CD4-positive, alpha-beta T cell treated with Interleukin-15 for 1 hour (primary cell): Measurements from ENCODE around the gene FRY.

Experiments used
- DNase-seq: peaks from one replicate; pipeline ENCODE4 v3.0.0-alpha.2; 2020

FRY gene

GRCh38 chr13:32228330-32229041 lies 196.9 kb downstream of the FRY start:
- no peak for DNase-seq

GRCh38 chr13:32229443-32229842 lies 197.9 kb downstream of the FRY start:
- no peak for DNase-seq

GRCh38 chr13:32232263-32232662 lies 200.7 kb downstream of the FRY start:
- DNase-seq = no peak

- DNase-seq = no peak
Measured at GRCh38 chr13:32233062-32233461, 201.5 kb downstream of the FRY start.

GRCh38 chr13:32234914-32235313 lies 203.3 kb downstream of the FRY start:
- no peak for DNase-seq

GRCh38 chr13:32237681-32238080 lies 206.1 kb downstream of the FRY start:
- no peak for DNase-seq

- no peak for DNase-seq
Measured at GRCh38 chr13:32243695-32244094, 212.1 kb downstream of the FRY start.

GRCh38 chr13:32245555-32245954 lies 214.0 kb downstream of the FRY start:
- no peak for DNase-seq

- no peak for DNase-seq
Measured at GRCh38 chr13:32246468-32246867, 214.9 kb downstream of the FRY start.

GRCh38 chr13:32247887-32248286 lies 216.3 kb downstream of the FRY start:
- no peak for DNase-seq

GRCh38 chr13:32248801-32249200 lies 217.2 kb downstream of the FRY start:
- no peak for DNase-seq

GRCh38 chr13:32252812-32253438 lies 221.4 kb downstream of the FRY start:
- no peak for DNase-seq

GRCh38 chr13:32253911-32254399 lies 222.4 kb downstream of the FRY start:
- DNase-seq = no peak

GRCh38 chr13:32254416-32254815 lies 222.8 kb downstream of the FRY start:
- DNase-seq = no peak

- no peak for DNase-seq
Measured at GRCh38 chr13:32254916-32255723, 223.5 kb downstream of the FRY start.

- DNase-seq = no peak
Measured at GRCh38 chr13:32255724-32256109, 224.1 kb downstream of the FRY start.

GRCh38 chr13:32256243-32256642 lies 224.7 kb downstream of the FRY start:
- DNase-seq = no peak

GRCh38 chr13:32257649-32258048 lies 226.1 kb downstream of the FRY start:
- no peak for DNase-seq

- no peak for DNase-seq
Measured at GRCh38 chr13:32259116-32259515, 227.5 kb downstream of the FRY start.

GRCh38 chr13:32261567-32261966 lies 230.0 kb downstream of the FRY start:
- no peak for DNase-seq

- no peak for DNase-seq
Measured at GRCh38 chr13:32262165-32262564, 230.6 kb downstream of the FRY start.

- no peak for DNase-seq
Measured at GRCh38 chr13:32262619-32263018, 231.0 kb downstream of the FRY start.

GRCh38 chr13:32264407-32264806 lies 232.8 kb downstream of the FRY start:
- no peak for DNase-seq

- DNase-seq = no peak
Measured at GRCh38 chr13:32265726-32266125, 234.2 kb downstream of the FRY start.
